ENCODE results near the gene DDO. TPM values are rescaled to one million over a fixed set of nuclear protein-coding genes. Genes with fewer than 3 reads are reported as not detected.
"Not testable (repeated sequence)": the region's sequence is repeated elsewhere in the genome, so short reads cannot be mapped to it uniquely, and the experiment has no call there.

The DDO gene
- total RNA-seq, 1 donor from 2014 or later: not detected

GRCh38 chr6:110354153-110354552 is 61.2 kb downstream of the DDO start:
- no peak overlapping the region for H3K4me3 Mint-ChIP-seq
- no peak for DNase-seq
- H3K4me1 Mint-ChIP-seq: peaks cover 4% of the 10 kb centered on the region
- H3K27me3 Mint-ChIP-seq: peaks cover 27% of the 10 kb centered on the region
- POLR2A ChIA-PET: no interaction called here
- intact Hi-C loops (cut with micrococcal nuclease): no loop called here
- no peaks in the 10 kb centered on the region for H3K9me3 Mint-ChIP-seq
- H3K27ac Mint-ChIP-seq: no peak overlapping the region
- TF ChIP-seq CTCF (IDR thresholded peaks at IDR 0.05): no peak
- no peak for ATAC-seq (ENCODE audit: low read depth)
- H3K36me3 Mint-ChIP-seq (ENCODE audit: low read depth): no peaks in the 10 kb centered on the region
- CTCF ChIA-PET: no interaction called here

GRCh38 chr6:110353457-110354001 is 61.8 kb downstream of the DDO start:
- Mint-ChIP-seq H3K27ac (no peak overlapping the region), H3K9me3 (no peaks in the 10 kb centered on the region), H3K4me1 (peaks cover 4% of the 10 kb centered on the region), H3K4me3 (no peak overlapping the region), H3K36me3 (ENCODE audit: low read depth) (no peaks in the 10 kb centered on the region), H3K27me3 (peaks cover 21% of the 10 kb centered on the region)
- TF ChIP-seq CTCF (IDR thresholded peaks at IDR 0.05): no peak
- intact Hi-C loops (cut with micrococcal nuclease): no loop called here
- no peak for DNase-seq
- no peak for ATAC-seq (ENCODE audit: low read depth)
- ChIA-PET CTCF (no interaction called here), POLR2A (no interaction called here)

GRCh38 chr6:110352563-110353262 is 62.7 kb downstream of the DDO start:
- DNase-seq (no peak), ATAC-seq (ENCODE audit: low read depth) (no peak)
- Mint-ChIP-seq H3K4me1 (peaks cover 4% of the 10 kb centered on the region), H3K4me3 (no peak overlapping the region), H3K36me3 (ENCODE audit: low read depth) (no peaks in the 10 kb centered on the region), H3K27me3 (peaks cover 20% of the 10 kb centered on the region), H3K27ac (no peak overlapping the region), H3K9me3 (no peaks in the 10 kb centered on the region)
- ChIA-PET POLR2A (no interaction called here), CTCF (no interaction called here)
- no peak for TF ChIP-seq CTCF (IDR thresholded peaks at IDR 0.05)
- intact Hi-C loops (cut with micrococcal nuclease): no loop called here

- H3K4me3 Mint-ChIP-seq: no peak overlapping the region
- H3K36me3 Mint-ChIP-seq (ENCODE audit: low read depth): no peaks in the 10 kb centered on the region
- ATAC-seq (ENCODE audit: low read depth) (no peak), DNase-seq (no peak)
- intact Hi-C loops (cut with micrococcal nuclease): no loop called here
- CTCF ChIA-PET: no interaction called here
- TF ChIP-seq CTCF (IDR thresholded peaks at IDR 0.05): no peak
- H3K9me3 Mint-ChIP-seq: no peaks in the 10 kb centered on the region
- no peak overlapping the region for H3K27ac Mint-ChIP-seq
- POLR2A ChIA-PET: no interaction called here
- H3K4me1 Mint-ChIP-seq: peaks cover under 1% of the 10 kb centered on the region
- peaks cover 14% of the 10 kb centered on the region for H3K27me3 Mint-ChIP-seq
Observed at GRCh38 chr6:110351986-110352385, 63.4 kb downstream of the DDO start.

GRCh38 chr6:110351546-110351945 is 63.8 kb downstream of the DDO start:
- ChIA-PET CTCF (no interaction called here), POLR2A (no interaction called here)
- Mint-ChIP-seq H3K27ac (no peak overlapping the region), H3K9me3 (no peaks in the 10 kb centered on the region), H3K4me1 (no peaks in the 10 kb centered on the region), H3K36me3 (ENCODE audit: low read depth) (no peaks in the 10 kb centered on the region), H3K4me3 (no peak overlapping the region), H3K27me3 (peaks cover 9% of the 10 kb centered on the region)
- DNase-seq (no peak), ATAC-seq (ENCODE audit: low read depth) (no peak)
- no peak for TF ChIP-seq CTCF (IDR thresholded peaks at IDR 0.05)
- intact Hi-C loops (cut with micrococcal nuclease): no loop called here

- H3K9me3 Mint-ChIP-seq; H3K36me3 Mint-ChIP-seq (ENCODE audit: low read depth); CTCF ChIA-PET; H3K27ac Mint-ChIP-seq; H3K4me1 Mint-ChIP-seq; ATAC-seq (ENCODE audit: low read depth); intact Hi-C loops (cut with micrococcal nuclease); H3K4me3 Mint-ChIP-seq; H3K27me3 Mint-ChIP-seq; DNase-seq; POLR2A ChIA-PET: not testable (repeated sequence)
Observed at GRCh38 chr6:110350593-110350992, 64.8 kb downstream of the DDO start.
